Heart left ventricle (tissue), 13 donors: ENCODE data around the gene LAMP5.

Experiments
- POLR2A ChIP-seq, 2 donors: fragments of 450-650 bp; IDR thresholded peaks; one replicate each; pipeline ENCODE4 v1.6.1; 2017; ENCODE audit warnings: antibody characterized with exemption in 2 of 2, mild to moderate bottlenecking in 2 of 2, moderate library complexity in 2 of 2
- TF ChIP-seq, protein P1 (sequence below), 12 donors: fragments of 200-600 bp; sonication (generic) in 4 of 12; IDR thresholded peaks; one replicate each; pipeline versions ENCODE4 v1.5.0 to v1.8.0; 2018 to 2022; ENCODE audit warnings: antibody characterized with exemption in 12 of 12, mild to moderate bottlenecking in 5 of 12
- donor health status: ischemic (EF 13 %, LVEDD 7.1; RV severe dilation, severe dysfunction).
- donor health status: DM: no; HTN: yes; CAD: no.
- donor health status: DM: no; HTN: no; CAD: no.
- donor health status: ischemic (EF 25% LVEDD 6.9; RV normal size, moderate dysfunction).
- donor health status: ischemic (EF 25% LVEDD 5.7; RV mildly dilated, moderate dysfunction).
- donor health status: ischemic (EF 35%, LVEDD 5.7; RV mildly dilated, moderate dysfunction).
- donor health status: nonischemic (EF 11% LVEDD 7.7; RV severe dilation, severe dysfunction).
- donor health status: DM: yes; HTN: yes; CAD: no.
- donor health status: PGD.
- donor health status: ischemic (EF 29% LVEDD 5.4; RV normal size, mild dysfunction).
- donor health status: nonischemic (EF 23%, LVEDD 6.1; RV moderate dilation, normal function).

DNA sequence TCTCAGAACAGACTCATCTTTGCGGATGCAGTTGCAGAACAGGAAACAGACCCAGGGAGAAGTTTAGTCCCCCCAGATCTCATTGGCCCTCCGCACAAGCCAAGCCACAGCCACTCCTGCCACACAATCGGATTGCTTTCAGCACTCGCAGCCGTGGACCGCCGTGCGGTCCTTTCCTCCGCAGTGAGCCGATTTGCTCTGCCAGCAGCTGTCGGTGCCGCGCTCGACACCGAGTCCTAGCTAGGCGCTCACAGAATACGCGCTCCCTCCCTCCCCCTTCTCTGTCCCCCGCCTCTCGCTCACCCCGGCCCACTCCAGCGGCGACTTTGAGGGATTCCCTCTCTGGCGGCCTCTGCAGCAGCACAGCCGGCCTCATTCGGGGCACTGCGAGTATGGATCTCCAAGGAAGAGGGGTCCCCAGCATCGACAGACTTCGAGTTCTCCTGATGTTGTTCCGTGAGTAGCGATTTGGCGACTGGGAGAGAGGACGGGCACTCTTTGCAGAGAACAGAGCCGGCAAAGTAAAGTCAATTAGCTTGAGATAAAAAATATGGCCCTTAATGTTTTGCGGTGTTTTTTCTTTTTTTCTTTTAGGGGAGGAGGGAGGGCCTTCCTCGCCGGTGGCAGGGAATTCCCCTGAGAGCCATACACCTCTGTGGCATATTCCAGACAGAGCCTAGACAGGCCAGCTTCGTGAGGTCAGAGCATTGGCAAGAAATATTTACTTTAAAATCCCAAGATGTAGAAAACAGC, at the start of gene LAMP5:
- TF ChIP-seq, protein P1, sequence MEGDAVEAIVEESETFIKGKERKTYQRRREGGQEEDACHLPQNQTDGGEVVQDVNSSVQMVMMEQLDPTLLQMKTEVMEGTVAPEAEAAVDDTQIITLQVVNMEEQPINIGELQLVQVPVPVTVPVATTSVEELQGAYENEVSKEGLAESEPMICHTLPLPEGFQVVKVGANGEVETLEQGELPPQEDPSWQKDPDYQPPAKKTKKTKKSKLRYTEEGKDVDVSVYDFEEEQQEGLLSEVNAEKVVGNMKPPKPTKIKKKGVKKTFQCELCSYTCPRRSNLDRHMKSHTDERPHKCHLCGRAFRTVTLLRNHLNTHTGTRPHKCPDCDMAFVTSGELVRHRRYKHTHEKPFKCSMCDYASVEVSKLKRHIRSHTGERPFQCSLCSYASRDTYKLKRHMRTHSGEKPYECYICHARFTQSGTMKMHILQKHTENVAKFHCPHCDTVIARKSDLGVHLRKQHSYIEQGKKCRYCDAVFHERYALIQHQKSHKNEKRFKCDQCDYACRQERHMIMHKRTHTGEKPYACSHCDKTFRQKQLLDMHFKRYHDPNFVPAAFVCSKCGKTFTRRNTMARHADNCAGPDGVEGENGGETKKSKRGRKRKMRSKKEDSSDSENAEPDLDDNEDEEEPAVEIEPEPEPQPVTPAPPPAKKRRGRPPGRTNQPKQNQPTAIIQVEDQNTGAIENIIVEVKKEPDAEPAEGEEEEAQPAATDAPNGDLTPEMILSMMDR (IDR thresholded peaks at IDR 0.05): no peak
- no peak for TF ChIP-seq POLR2A (IDR thresholded peaks at IDR 0.05)
